Stimulated activated CD8-positive, alpha-beta memory T cell treated with anti-CD3 and anti-CD28 coated beads, Interleukin-7, amount 100 ng/mL, for 4 hours (primary cell): ENCODE measurements around the gene KHDC4.

Experiments
- DNase-seq, 2 donors: peaks; one replicate each; pipeline ENCODE4 v3.0.0-alpha.2; 2020; ENCODE audit warnings: low read depth in 2 of 2

The KHDC4 gene

DNA sequence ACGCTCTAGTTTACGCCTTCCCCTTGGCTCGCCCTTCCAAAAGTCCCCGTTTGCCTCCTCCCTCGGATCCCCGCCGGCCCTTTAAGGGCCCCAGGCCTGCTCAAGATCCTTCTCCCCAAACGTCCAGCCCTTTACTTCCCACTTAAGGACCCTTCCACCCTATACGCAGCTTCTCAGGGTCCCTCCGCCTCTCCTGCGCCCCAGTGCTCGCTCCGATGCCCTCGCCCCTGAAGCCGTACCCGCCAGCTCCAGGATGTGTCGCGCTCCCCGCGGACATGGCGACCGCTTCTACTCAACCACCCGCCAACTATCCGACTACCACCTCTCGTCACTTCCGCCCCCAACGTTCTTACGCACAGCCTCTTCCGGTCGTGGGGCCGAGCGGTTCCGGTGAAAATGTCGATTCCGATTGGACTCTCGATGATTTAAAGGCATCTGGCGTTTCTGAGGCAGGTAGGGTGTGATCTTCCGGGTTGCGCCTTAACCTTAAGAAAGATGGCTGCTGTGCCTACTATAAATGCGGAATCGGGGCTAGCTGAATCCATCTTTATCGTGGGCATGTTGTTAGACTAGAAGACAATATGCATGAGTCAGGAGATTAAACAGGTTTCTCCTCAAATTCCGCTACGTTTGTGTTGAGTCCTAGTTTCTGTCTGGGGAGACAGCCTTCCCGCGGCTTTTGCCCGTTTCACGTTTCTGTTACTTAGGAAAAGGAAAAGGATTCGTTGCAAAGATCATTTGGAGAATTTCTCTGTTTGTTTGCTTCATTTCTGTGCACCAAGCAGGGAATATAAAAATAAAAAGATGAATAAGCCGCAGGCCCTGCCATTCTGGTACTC is at the start of gene KHDC4:
TSS of gene KHDC4 (minus strand) at position 317 of the 839 bp plus-strand sequence. CDS start at position 277, 40 bp downstream.
- peak; percentile 90 to 91 for DNase-seq

DNA sequence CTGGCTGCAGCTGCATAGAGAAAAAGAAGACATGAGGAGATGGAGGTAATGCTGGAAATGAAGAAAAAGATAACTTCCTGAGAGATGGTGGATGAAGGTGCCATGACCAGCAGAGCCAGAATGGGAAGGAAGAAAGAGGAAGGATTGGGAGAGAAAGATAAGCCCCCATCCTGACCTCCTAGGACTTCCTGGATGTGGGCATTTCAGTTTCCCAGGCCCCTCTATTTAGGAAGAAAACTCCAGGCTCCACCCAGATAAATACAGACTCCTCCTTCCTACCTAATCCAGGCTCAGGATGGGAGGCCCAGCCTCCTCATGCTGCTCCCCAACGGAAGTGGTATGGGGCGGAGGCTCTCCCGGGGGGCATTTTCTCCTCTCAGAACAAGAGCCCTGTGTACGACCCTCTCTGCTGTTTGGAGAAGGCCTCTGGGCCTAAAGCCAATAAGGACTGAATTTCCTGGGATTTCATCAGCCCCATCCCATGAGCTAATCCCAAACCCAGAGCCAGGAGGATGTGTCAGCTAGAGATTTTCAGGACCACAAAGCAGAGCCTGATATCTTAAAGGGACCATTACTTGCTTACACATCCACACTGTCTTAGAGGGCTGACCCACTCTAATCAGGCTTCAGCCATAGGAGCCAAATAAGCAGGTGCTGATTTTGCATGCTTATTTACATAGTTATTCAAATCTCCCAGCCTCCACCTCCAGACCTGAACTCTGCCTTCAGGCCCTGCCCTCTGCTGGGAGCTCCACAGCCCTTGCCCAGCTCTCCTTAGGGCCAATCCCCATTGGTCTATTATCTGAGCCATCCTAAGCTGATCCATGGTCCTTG is 49.2 kb upstream of the KHDC4 start:
- no peak for DNase-seq

DNA sequence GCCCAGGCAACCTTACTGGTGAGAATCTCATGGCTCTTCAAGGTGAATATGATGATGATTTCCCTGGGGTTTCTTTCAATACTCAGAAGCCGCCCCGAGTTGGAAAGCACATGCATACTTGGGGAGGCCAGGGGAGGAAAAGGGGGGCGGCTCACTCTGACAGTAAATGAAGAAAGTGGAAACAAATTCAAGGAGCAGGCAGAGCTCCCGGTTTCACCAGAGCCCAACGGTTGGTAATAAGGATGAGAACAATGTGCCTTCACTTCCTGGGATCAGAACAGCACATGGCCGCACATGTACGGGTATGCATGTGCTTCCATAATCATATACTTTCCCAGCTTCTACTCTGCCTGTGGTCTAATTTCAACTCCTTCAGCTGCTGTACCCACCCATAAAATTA is 47.9 kb upstream of the KHDC4 start:
- no peak for DNase-seq

DNA sequence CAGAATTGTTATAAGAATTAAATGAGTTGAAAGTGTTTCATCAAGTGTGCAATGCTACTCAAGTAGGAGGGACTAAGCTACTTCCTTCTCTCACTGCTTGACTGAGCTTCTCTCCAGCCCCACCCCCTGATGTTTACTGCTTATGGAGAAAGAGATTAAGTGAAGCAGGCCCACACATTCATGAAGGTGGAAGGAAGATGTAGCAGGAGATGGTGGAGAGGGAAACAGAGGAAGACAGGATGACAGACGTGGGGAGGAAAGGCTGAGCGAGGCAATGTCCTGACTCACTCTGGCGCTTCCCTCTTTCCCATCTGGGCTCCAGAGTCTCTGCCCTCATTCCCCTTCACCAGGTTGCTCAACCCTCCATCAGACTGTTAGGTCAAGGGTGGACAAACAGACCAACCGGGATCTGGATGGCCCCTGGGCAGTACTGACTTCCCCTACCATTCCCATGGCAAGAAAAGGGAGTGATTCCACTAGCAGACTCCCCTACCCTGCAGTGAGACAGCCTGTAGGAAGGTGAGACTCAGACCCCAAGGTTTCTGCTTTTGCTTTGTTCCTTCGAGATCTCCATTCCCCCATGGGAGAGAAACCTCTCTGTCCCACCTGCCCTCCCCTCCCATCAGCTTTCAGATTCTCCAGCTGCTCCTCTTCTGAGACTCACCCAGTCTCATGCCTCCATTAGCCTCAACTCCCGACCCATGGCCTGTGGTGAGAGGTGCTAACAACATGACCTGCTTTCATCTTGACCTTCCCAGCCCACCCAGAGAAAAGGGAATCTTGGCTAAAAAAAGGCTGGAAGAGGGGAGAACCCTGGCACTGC is 47.3 kb upstream of the KHDC4 start:
- DNase-seq: no peak

DNA sequence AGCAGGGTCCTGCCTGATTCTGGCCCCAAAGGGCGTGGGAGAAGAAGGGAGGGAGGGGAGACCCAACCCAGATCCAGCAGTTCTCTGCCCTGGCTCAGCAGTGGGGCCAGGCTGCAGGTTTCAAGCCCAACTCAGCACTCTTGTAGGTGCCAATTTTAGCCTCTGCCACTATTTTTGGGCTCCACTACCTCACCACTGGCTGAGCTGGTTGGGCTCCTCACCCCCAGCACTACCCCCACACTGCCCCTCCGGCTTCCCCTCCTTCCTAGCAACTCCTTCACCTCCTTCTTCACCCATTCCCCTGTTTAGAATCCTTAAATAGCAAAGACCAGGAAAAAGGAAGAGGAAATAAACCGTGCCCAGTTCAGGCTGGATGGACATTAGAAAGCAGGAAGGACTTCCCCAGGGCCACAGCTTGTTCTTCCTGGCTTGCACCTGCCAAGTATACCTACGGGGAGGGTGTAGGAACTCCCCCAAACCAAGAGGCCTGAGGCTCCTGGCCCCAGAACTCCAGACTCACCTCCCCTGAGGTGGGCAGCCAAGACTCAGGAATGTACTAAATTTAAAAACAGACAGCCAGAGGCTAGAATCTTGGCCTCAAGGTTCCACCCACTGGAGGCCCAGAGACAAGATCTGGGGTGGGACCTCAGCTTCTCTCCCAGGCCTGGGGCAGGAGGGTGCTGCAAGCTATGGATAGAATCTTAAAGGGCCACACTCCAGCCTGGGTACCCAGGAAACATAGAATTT is 45.6 kb upstream of the KHDC4 start:
- no peak for DNase-seq

DNA sequence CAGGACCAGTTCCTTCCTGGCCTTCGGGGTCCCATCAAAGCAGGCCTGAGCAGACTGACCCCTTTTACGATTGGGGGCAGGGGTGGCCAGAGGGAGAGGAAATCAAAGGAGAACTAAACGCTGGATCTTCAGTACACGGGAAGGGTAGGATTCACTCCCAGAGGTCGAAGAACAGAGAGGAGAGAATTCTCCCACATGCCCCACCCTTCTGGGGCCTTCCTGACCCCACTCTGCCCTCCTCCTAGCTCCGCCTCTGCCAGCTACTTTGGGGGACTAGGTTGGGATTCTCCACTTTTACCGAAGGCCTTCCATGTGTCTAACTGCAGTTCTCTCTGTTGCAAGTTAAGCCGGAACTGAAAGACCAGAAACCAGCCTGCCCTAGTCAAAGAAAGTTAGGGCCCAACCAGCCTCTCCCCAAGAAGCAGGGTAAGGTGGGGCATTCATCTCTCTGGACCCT is 44.8 kb upstream of the KHDC4 start:
- DNase-seq: no peak

DNA sequence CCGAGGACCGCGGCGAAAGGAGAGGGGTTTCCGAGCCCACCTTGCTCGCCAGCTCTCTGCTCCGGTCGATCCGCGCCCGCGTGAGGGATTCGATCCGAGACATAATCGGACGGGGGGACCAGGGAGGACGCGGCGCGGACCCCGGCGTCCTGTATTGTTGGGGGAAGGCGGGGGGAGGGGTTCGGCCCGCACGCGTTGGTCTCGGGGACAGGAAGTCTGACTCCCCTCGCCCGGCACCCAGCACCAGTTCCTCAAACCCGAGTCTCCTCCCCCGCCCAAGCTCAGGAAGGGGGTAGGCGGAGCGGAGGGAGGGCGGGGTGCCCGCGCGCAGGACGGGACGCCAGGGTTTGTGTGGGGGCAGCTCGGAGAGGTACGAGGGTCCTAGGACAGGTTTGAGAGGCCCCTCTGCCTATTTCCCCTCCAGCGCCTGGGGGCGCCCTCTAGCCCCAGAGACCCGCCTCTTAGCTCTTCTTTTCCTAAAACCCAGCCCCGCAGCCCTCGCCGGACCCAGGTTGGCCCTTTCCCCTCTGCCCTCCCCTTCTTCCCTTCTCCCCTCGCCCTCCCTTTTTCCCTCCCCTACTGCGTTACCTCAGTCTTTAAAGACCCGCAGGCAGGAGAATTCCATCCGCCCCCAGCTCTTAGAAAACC is 44.2 kb upstream of the KHDC4 start, which contains the start of gene ARHGEF2:
TSS of gene ARHGEF2 (minus strand) at position 223 of the 648 bp plus-strand sequence. CDS start at position 103, 120 bp downstream.
- peak; percentile 74 to 86 for DNase-seq

DNA sequence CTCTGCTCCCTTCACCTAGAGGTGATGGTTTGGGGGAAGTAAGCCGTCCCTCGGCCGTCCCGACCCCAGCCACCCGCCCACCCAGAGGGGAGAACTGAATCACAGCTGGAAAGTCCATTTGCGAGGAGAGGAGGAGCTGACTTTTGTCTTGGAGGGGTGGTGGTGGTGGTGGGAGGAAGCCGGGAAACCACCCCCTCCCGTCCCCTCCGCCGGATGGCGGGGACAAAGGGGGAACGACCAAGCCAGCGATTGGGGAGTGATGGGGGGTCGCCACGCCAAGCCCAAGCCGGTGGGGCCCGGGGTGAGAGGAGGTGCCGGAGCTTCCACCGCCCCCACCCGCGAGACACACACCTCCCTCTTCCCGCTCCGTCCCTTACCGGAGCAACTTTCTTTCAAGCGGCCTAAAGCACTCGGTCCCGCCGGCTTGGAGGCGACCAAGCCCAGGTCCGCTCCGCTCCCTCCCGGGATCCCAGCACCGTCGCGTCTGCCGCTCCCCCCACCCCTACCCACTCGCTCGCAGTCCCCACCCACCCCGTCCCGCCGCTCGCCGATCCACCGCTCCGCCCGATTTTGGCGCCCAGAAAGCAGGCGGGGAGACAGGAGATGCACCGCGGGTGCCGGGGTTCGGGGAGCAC is 43.6 kb upstream of the KHDC4 start:
- DNase-seq: peak; percentile 74

DNA sequence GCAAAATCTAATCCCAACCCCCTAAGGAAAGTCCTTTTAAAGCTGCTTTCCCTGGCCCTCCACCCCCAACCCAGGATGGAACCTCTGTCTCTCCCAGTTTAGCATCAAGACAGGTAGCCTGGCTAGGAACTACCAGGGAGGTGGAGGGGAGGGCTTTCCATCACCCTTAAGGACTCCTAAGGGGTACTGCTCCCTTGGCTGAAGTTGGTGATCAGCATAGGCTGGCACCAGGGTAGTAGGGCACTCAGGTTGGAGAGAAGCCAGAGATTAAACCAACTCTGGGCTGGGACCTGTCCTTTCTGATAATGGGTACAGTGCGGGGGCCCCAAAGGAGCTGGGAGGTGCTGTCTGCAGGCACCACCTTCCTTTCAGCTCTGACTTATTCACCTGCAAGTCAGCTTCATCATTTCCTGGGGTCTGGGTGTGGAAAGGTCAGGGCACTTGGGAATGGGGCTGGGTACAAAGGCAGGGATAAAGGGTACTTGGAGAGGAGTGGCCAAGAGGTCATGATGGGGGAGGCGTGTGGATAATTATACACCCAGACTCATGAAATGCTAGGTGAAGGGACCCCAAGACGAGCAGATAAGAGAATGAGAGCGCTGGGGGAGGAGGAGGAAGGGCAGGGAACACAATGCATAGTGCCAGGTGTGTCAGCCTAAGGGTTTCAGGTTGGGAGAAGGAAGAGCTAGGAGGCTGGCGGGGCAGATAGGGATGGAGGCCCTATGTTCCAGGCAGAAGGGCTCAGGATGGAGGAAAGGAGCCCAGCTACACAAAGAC is 42.9 kb upstream of the KHDC4 start:
- DNase-seq: no peak

DNA sequence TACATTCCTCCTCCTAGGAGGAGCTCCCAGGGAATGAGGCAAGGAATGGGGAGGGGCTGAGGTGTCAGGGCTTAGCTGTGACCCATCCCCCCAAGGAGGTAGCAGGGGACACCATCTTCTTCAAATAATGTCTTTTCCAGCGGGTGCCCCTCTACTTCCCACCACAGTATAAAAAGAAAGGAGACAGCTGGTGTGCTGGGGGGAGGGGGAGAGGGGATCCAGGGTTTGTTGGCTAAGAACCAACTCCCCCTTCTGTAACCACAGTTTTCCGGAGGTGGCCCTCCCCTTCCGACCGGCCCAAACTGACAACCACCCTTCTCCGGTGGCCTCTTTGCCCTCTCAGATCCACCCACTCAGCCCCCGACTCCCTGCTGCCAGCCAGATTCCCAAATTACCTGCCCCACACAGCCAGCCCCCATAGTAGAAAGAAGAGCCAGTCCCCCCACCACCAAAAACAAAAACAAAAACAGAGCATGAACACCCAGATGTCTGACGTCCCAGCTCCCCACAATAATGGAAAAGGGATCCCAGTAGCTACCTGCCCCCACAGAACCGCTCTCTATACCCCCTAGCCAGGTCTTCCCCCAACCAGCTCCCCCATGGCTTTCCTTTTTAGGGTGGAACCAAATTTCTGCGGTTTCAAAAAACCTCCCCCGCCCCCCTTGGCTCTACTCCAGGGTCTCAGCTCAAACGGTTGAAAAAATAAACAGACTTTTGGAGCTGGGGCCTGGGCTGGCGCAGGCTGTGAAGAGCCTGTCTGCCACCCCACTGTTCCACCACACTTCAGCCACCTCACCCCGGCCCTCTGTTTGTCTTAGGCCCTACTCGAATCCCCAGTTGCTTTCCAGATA is 42.1 kb upstream of the KHDC4 start:
- DNase-seq: peak; percentile 58 to 60

DNA sequence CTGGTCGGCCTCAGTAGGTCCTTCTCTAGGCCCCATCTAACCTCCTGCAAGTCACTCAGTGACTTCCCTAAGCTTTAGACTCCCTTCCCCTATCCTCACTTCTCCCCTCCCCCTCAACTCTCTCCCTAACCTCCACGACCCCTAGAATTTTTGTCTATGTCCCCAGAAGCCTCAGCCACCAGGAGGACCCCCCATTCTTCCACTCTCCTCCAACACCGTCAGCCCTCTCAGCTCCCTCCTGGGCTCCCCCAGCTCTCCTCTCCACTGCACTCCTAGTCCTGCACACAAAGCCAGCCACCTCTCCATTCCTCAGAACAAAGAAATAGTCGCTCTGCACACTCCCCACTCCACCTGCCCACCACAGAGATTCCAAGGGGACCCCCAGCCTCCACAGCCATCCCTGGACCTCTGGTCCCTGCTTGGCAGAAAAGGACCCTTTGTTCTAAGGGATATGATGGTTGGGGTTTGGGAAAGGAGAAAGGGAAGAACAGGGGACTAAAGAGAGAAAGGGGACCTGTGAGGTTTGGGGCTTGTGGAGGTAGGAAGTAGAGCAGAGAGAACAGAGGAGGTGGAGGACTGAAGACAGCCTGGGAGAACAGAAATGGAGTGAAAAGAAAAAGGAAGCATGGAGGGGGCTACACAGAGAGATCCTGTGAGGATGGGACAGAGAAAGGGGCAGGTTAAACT is 41.3 kb upstream of the KHDC4 start:
- DNase-seq: no peak

DNA sequence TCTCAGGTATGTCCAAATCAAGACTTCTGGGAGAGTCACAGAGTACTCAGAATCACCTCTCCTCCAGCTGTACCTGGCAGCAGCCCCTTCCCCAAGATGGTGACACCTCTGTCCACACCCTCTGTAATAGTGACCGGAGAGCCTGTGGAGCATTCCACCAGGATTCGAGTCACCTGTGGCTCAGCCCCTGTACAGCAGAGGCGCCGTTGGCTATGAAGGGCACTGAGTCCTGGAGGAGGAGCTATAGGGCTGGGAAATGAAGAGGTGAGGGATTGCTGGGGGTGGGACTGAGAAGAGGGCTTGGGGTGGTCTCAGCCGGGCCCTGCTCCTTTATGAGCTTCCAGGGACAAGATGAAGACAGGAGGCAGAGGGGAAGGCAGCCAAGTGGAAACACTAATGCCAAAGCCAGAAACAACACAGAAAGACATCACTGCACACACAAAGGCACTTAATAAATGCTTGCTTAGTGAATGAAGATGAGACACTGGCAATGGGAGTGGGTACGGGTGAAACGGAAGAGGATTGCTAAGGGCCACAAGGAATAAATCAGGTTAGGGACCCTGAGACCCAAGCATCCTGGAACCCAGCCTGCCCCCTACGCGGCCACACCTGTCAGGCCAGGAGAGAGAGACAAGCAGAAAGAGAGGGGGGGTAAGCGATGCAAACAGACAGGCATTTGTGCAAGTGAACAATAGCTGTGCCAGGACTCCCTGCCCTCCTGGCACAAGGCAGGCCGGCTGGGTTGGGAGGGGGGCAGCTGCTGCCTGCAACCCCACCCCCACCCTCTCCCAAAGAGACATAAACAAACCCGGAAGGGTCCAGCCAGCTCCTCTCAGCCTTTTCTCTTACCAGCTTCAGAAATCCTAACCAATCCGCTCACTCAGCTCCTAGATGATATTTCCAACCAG is 40.2 kb upstream of the KHDC4 start:
- no peak for DNase-seq

DNA sequence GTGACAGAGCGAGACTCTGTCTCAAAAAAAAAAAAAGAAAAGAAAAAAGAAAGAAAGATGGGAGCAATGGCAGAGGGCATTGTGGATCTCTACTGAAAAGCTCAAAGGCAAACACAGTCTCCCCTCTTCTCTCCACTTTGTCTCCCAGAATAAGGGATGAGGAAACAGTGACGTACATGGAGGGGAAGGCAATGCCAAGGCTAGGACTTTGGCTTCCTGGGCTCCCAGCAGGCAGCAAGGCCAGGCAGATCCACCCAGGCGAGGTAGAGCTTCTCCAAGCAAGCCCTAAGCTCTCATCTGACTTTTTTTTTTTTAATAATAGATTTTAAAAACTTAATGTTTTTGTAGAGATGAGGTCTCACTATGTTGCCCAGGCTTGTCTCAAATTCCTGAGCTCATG is 39.5 kb upstream of the KHDC4 start:
- DNase-seq: no peak

DNA sequence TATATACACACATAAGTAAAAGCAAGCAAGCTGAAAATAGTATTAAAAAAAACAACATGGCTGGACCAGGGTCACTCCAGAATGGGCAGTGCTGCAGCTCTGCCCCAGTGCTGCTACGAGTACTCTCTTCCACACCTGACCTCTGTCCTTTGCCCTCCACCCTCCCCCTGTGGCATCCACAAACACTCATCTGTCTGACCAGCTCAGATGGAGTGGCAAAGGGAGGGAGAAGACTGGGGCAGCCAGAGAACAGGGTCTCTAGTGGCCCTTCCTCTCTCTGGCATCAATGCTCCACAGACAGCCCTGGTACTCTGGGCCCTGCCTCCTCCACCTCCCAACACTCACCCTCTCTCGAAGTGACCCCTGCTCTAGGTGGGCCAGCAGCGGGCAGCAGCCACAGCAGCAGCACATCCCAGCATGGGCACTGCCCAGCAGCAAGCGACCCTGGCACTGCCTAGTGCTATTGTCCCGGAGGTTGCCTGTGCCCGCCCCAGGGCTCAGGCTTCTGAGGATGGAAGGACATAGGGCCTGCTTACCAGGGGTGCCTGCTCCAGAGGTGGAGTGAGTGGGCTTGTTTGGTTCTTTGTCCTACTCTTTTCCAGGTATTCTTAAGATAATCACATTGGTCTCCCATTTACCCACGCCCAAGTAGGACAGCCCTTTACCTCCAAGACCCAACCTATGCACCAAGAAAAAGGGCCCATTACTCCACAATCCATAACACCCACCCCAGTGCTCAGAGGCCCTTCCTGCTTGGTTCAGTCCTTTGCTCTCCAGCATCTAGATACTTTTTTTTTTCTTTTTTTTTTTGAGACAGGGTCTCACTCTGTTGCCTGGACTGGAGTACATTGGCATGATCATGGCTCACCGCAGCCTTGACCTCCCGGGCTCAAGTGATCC is 37.9 kb upstream of the KHDC4 start:
- DNase-seq: no peak

DNA sequence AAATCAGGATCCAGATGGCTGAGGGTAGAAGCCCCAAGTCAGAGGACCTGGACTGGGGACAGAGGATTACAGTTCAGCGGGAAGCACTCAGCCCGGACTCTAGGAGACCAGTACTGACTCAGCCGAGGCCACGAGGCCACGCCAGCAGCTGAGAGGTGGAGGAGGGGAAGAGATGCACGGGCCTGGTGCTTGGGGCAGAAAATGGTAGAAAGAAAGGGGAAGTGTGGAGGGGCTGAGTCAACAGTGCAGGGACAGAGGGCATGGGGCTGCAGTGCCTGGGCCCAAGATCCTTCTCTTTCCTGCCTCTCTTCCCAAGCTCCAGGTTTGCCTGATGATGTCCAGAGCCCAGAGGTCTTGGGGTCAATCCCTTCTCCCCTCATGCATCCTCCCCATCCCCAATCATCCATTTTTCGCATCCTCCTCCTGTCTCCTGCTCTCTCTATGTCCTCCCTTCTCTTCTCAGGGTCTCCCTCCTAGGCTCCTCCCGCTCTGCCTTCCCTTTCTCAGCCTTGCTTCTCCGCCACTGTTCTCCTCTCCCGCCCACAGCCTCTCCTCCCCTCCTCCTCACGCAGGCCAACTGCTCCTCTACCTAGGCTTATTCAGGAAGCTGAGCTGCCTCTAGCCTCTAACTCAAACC is 36.4 kb upstream of the KHDC4 start:
- no peak for DNase-seq
